PFSK-1 (cell line): Measurements from ENCODE around the gene MARCHF7. TPM values are rescaled to one million over a fixed set of nuclear protein-coding genes. Genes with fewer than 3 reads are reported as not detected.
A peak's percentile ranks its signal among the peaks of the same experiment; 100 is the strongest.

Source experiments
- FOXP2 ChIP-seq: optimal IDR thresholded peaks from 2 replicates; pipeline ENCODE3; 2011; ENCODE audit warnings: borderline replicate concordance, control low read depth, inconsistent platforms; ENCODE audit not compliant: insufficient read depth; ENCODE audit errors: extremely low read length, extremely low read depth
- POLR2AphosphoS5 ChIP-seq: IDR thresholded peaks from 2 replicates; pipeline ENCODE4 v1.6.1; 2012; ENCODE audit warnings: low read depth, mild to moderate bottlenecking, control low read depth, low read length, moderate library complexity
- REST ChIP-seq, 2 experiments: IDR thresholded peaks; 2 replicates each; pipeline versions ENCODE4 v1.6.1 to v1.8.0; 2011 to 2012; ENCODE audit warnings: low read depth in 2 of 2, low read length in 2 of 2, control low read depth in 1 of 2, inconsistent platforms in 1 of 2, mild to moderate bottlenecking in 1 of 2, moderate library complexity in 1 of 2; ENCODE audit not compliant: insufficient read depth in 1 of 2
- SIN3A ChIP-seq: IDR thresholded peaks from 2 replicates; pipeline ENCODE4 v1.6.1; 2012; ENCODE audit warnings: mild to moderate bottlenecking, low read length, moderate library complexity, borderline replicate concordance; ENCODE audit not compliant: insufficient read depth
- TAF1 ChIP-seq: IDR thresholded peaks from 2 replicates; pipeline ENCODE4 v1.6.1; 2012; ENCODE audit warnings: low read length, control low read depth, borderline replicate concordance; ENCODE audit not compliant: insufficient read depth
- polyA plus RNA-seq: library from polyadenylated mRNA; unstranded; fragments of >200 nt; gene quantifications from one replicate; pipeline ENCODE4 v1.2.1, GENCODE V29; 2012; ENCODE audit warnings: low read depth, missing spikeins; ENCODE audit not compliant: insufficient read length

The MARCHF7 gene
- 39.6 TPM for polyA plus RNA-seq

- TF ChIP-seq REST (IDR thresholded peaks at IDR 0.05; ENCODE audit: insufficient read depth in 1 of 2, low read depth in 2 of 2, low read length in 2 of 2) (peak in 1 of 2 experiments; percentile 58; a peak in 1 of 4 replicates), TAF1 (peak; percentile 81), POLR2AphosphoS5 (peak; percentile 93), FOXP2 (peak; percentile 92), SIN3A (peak; percentile 28)
These were observed at the start of gene MARCHF7 for GRCh38 chr2:159712143-159712928. Gene MARCHF7 (plus strand): TSS chr2:159712506. CDS start chr2:159729023, 16,517 bp downstream.

DNA sequence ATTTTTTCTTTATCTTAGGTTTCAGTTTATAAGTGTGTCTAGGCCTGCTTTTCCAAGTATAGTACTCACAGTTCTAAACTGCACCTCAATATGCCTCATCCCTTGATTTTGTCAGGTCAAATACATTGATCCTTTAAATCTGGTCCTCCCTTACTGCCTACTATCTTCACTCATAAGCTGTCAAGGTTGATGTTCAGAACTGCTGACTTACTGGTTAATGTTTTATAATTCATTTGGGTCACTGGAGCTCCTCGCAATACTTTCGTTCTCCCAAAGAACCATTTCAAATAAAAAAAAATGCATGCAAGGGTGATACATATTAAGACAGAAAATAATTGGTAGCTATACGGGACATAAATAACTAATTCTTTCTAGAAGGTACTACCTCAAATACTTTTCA is 41.3 kb upstream of the MARCHF7 start:
- TF ChIP-seq POLR2AphosphoS5 (no peak), SIN3A (no peak), TAF1 (no peak), REST (IDR thresholded peaks at IDR 0.05; ENCODE audit: insufficient read depth in 1 of 2, low read depth in 2 of 2, low read length in 2 of 2) (no peak), FOXP2 (no peak)

DNA sequence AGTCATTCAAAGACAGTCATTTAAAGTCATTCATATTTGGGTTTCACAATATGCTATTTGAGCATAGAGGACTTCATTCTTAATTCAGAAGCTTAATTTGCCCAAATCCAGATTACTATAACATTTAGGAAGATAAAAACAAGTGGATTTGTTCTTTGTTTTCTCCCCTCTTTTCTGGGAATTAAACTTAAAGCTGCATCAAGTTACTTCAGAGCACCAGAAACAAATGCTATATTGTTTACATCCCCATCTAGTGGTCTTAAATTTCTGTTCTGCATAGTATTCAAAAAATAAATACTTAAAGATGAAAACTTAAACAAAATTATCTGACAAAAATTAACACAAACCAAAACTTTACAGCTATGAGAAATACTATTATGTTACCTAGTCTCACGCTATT is 34.7 kb upstream of the MARCHF7 start:
- TF ChIP-seq TAF1, result no peak
- TF ChIP-seq FOXP2, result no peak
- TF ChIP-seq POLR2AphosphoS5, result no peak
- TF ChIP-seq REST (IDR thresholded peaks at IDR 0.05; ENCODE audit: insufficient read depth in 1 of 2, low read depth in 2 of 2, low read length in 2 of 2), result no peak
- no peak for TF ChIP-seq SIN3A

- TF ChIP-seq FOXP2 (no peak), POLR2AphosphoS5 (no peak), SIN3A (no peak), TAF1 (no peak), REST (IDR thresholded peaks at IDR 0.05; ENCODE audit: insufficient read depth in 1 of 2, low read depth in 2 of 2, low read length in 2 of 2) (no peak)
These were observed 31.6 kb upstream of the MARCHF7 start for GRCh38 chr2:159680692-159681091.
